NCI-H510A treated with DMSO at 0.1 percent for 48 hours (cell line): Measurements from ENCODE around the gene HLA-F.

Experiments used
- DNase-seq: peaks from one replicate; lab custom pipeline; 2025; lab: John Stamatoyannopoulos, UW

Gene HLA-F

GRCh38 chr6:29763491-29764289 lies 40.5 kb downstream of the HLA-F start:
- no peak for DNase-seq

GRCh38 chr6:29764422-29765196 lies 41.4 kb downstream of the HLA-F start:
- no peak for DNase-seq

GRCh38 chr6:29769336-29769735 lies 46.1 kb downstream of the HLA-F start:
- DNase-seq: no peak

GRCh38 chr6:29770306-29770705 lies 47.1 kb downstream of the HLA-F start:
- no peak for DNase-seq

GRCh38 chr6:29776684-29777083 lies 53.5 kb downstream of the HLA-F start:
- DNase-seq: no peak
